ENCODE data around the gene CRYBA2. TPM values are rescaled to one million over a fixed set of nuclear protein-coding genes. Genes with fewer than 3 reads are reported as not detected.

CRYBA2 gene
- total RNA-seq, 1 experiment from 2014 or later = not detected

DNA sequence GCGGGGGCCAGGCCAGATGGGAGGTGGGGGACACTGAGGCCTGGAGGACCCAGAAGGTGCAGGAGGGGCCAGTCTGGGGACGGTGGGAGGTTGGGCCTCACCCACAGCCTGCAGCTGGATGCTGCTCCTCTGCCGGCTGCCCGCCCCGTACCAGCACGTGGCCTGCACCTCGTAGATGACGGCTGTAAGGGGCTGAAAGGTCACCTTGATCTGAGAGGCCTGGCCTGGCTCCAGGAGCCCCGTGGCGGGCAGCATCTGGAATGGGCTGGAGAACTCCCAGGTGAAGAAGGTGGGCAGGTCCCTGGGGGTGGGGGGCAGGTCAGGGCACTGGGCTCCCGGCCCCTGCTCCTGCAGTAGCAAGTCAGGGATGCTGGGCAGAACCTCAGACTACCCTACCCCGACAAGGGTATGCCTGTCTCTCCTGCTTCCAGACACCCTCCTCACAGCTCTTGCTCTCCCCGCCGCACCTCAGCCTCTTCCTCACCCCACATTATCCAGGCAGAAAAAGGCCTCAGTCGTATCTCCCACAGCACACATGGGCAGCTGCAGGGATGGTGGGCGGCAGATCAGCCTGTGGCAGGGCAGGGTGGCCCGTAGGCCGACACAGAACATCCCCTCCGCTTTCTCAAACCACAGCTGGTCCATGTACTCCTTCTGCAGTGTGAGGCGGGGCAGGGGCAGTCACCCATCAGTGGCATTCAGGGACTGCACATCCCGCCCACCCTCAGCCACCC, 38.0 kb upstream of the CRYBA2 start:
- CTCF ChIA-PET = interaction anchor here (0.6 to 0.7 kb wide), 2 partner anchors 150 to 510 kb away, joined by 4 to 5 read pairs; partner anchors contain the start of gene WNT10A
- DNase-seq (ENCODE audit: low read depth, low spot score) (no peak), ATAC-seq (no peak)
- H3K27me3 ChIP-seq (ENCODE audit: control insufficient read depth, insufficient read depth, low read length) = peaks cover 2% of the 10 kb centered on the region; the same call in 1 of the 2 replicates
- no peak overlapping the region for H3K27ac ChIP-seq (ENCODE audit: low read length)
- no peaks in the 10 kb centered on the region for H3K9me3 ChIP-seq (ENCODE audit: control insufficient read depth, insufficient read depth, low read depth, low read length)
- TF ChIP-seq SIN3A (IDR thresholded peaks at IDR 0.05; ENCODE audit: borderline replicate concordance, insufficient read depth, low read depth, low read length) = no peak
- no peak for TF ChIP-seq POLR2AphosphoS5 (IDR thresholded peaks at IDR 0.05; ENCODE audit: low read depth, low read length)
- TF ChIP-seq, protein P1, sequence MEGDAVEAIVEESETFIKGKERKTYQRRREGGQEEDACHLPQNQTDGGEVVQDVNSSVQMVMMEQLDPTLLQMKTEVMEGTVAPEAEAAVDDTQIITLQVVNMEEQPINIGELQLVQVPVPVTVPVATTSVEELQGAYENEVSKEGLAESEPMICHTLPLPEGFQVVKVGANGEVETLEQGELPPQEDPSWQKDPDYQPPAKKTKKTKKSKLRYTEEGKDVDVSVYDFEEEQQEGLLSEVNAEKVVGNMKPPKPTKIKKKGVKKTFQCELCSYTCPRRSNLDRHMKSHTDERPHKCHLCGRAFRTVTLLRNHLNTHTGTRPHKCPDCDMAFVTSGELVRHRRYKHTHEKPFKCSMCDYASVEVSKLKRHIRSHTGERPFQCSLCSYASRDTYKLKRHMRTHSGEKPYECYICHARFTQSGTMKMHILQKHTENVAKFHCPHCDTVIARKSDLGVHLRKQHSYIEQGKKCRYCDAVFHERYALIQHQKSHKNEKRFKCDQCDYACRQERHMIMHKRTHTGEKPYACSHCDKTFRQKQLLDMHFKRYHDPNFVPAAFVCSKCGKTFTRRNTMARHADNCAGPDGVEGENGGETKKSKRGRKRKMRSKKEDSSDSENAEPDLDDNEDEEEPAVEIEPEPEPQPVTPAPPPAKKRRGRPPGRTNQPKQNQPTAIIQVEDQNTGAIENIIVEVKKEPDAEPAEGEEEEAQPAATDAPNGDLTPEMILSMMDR (IDR thresholded peaks at IDR 0.05) = no peak
- no peak for TF ChIP-seq TCF7L2 (IDR thresholded peaks at IDR 0.05; ENCODE audit: low read depth, low read length)
- TF ChIP-seq, protein P2, sequence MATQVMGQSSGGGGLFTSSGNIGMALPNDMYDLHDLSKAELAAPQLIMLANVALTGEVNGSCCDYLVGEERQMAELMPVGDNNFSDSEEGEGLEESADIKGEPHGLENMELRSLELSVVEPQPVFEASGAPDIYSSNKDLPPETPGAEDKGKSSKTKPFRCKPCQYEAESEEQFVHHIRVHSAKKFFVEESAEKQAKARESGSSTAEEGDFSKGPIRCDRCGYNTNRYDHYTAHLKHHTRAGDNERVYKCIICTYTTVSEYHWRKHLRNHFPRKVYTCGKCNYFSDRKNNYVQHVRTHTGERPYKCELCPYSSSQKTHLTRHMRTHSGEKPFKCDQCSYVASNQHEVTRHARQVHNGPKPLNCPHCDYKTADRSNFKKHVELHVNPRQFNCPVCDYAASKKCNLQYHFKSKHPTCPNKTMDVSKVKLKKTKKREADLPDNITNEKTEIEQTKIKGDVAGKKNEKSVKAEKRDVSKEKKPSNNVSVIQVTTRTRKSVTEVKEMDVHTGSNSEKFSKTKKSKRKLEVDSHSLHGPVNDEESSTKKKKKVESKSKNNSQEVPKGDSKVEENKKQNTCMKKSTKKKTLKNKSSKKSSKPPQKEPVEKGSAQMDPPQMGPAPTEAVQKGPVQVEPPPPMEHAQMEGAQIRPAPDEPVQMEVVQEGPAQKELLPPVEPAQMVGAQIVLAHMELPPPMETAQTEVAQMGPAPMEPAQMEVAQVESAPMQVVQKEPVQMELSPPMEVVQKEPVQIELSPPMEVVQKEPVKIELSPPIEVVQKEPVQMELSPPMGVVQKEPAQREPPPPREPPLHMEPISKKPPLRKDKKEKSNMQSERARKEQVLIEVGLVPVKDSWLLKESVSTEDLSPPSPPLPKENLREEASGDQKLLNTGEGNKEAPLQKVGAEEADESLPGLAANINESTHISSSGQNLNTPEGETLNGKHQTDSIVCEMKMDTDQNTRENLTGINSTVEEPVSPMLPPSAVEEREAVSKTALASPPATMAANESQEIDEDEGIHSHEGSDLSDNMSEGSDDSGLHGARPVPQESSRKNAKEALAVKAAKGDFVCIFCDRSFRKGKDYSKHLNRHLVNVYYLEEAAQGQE (IDR thresholded peaks at IDR 0.05; ENCODE audit: insufficient read depth in 1 of 2, low read depth in 2 of 2, low read length in 1 of 2) = no peak
- POLR2A ChIA-PET = no interaction called here
- in situ Hi-C loops (cut with HindIII; ENCODE audit: low pct_unique_long_range_greater_than_20kb, low sequenced_read_pairs) (no loop called here), intact Hi-C loops (cut with micrococcal nuclease; ENCODE audit: unreplicated experiment) (loop anchor here (2.0 kb wide), 1 partner anchor 32 kb away; no protein-coding TSS in a partner anchor)
- H3K4me1 ChIP-seq (ENCODE audit: control insufficient read depth, insufficient read depth, low read length) = no peaks in the 10 kb centered on the region
- BruUV-seq (replicated peaks) = no TSS peak
- no peaks in the 10 kb centered on the region for H3K36me3 ChIP-seq (ENCODE audit: control insufficient read depth, insufficient read depth, low read length)
- H3K4me3 ChIP-seq (ENCODE audit: low read depth in 2 of 2, low read length in 2 of 2) = no peak overlapping the region

DNA sequence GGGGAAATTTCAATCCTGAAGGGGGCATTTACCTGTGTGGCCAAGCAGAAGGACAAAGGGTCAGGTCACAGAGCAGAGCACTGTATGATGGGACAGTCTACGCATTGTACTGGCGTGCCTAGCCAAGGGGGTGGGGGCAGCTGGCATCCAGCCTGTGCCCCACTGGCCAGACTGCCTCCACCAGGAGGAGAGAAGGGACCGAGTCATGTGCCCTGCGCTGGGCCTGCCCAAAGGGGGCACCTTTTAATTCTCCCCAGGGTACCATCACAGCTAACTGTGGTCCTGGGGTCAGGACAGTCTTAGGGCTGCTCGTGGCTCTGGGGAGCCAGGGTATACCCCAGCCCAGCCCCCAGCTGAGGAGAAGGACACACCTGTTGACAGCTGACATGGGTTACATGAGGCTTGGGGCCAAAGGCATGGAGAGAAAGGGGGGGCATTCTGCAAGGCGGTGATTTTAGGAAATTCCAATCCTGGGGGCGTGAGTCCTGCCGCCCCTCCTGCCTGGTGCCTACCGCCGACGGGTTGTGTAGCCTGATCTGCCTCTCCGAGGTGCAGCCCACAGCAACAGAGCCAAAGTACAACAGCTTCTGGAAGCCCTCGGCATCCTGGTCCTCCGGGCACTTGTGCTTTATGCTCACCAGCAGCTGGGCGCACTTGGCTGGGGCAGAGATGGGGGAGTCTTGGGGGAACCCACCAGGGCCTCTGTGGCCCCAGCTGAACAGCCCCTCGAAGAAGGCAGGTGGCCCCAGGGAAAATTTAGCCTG, 37.1 kb upstream of the CRYBA2 start:
- ChIA-PET POLR2A (no interaction called here), CTCF (interaction anchor here (0.5 to 1.5 kb wide), 25 partner anchors 9 to 181 kb away, joined by 3 to 21 read pairs (median 4); partner anchors contain the start of genes CFAP65 and IHH)
- no peak for ATAC-seq
- BruUV-seq (replicated peaks) = no TSS peak
- Histone ChIP-seq H3K36me3 (ENCODE audit: control insufficient read depth, insufficient read depth, low read length) (no peaks in the 10 kb centered on the region), H3K27ac (ENCODE audit: low read length) (no peak overlapping the region), H3K4me3 (ENCODE audit: low read depth in 2 of 2, low read length in 2 of 2) (no peak overlapping the region), H3K4me1 (ENCODE audit: control insufficient read depth, insufficient read depth, low read length) (no peaks in the 10 kb centered on the region), H3K9me3 (ENCODE audit: control insufficient read depth, insufficient read depth, low read depth, low read length) (no peaks in the 10 kb centered on the region), H3K27me3 (ENCODE audit: control insufficient read depth, insufficient read depth, low read length) (peaks cover 2% of the 10 kb centered on the region; the same call in 1 of the 2 replicates)
- no peak for DNase-seq (ENCODE audit: low read depth, low spot score)
- intact Hi-C loops (cut with micrococcal nuclease; ENCODE audit: unreplicated experiment) = loop anchor here (2.0 kb wide), 1 partner anchor 32 kb away; no protein-coding TSS in a partner anchor
- TF ChIP-seq, protein P1 (IDR thresholded peaks at IDR 0.05) = no peak
- no peak for TF ChIP-seq TCF7L2 (IDR thresholded peaks at IDR 0.05; ENCODE audit: low read depth, low read length)
- in situ Hi-C loops (cut with HindIII; ENCODE audit: low pct_unique_long_range_greater_than_20kb, low sequenced_read_pairs) = no loop called here
